Measurements from ENCODE around the gene MED31. TPM values are rescaled to one million over a fixed set of nuclear protein-coding genes. Genes with fewer than 3 reads are reported as not detected.

The MED31 gene
- total and polyA plus RNA-seq, 2 of the 13 experiments (the other 11 are each of a cell fraction or from before 2014, with no cell fraction given) = 19.0 to 20.9 TPM

DNA sequence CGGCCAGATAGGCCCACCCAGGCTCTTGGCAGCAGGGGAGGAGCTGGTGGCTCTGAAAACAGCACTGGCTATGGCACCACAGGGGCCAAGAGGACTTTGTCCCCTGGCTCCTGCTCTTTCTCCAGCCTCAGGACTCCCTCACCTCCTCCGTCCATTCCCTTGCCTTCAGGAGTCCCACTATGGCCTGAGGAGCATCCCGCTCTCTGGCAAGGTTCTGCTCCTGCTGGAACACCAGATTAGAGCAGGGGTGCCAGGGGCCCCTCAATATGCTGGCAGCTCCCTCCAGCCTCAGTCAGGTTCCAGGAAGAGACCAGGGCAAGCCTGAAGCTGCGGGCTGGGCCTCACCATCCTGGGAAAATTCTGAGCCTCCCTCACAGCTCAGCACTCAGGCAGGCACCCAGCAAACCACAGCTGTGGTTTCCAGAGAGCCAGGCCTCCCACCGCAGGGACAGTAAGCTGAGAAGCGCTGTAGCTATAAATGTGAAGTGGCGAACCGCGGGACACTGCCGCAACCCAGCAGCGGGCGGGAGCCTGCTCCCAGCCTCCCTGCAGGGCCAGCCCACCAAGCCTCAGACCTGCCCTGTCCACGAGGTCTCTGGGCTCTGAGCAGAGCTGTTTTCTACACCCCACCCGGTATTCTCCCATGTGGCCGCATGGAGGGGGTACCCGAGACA is 25.9 kb upstream of the MED31 start (continued):
- TF ChIP-seq TBX2 (CRISPR knock-in tag; IDR thresholded peaks at IDR 0.05; ENCODE audit: borderline replicate concordance) (0 out of 2 replicates have a peak, but pooled peaks have one; percentile 14), MATR3 (CRISPR knock-in tag; IDR thresholded peaks at IDR 0.05) (no peak), RFXANK (CRISPR knock-in tag; IDR thresholded peaks at IDR 0.05) (no peak), ZNF232 (CRISPR knock-in tag; IDR thresholded peaks at IDR 0.05; ENCODE audit: borderline replicate concordance) (no peak), ZNF777 (CRISPR knock-in tag; IDR thresholded peaks at IDR 0.05) (no peak), CHD4 (IDR thresholded peaks at IDR 0.05; ENCODE audit: borderline replicate concordance, low read length) (no peak), ZNF710 (CRISPR knock-in tag; IDR thresholded peaks at IDR 0.05; ENCODE audit: borderline replicate concordance) (peak; percentile 61; the same call in 1 of the 2 replicates), ZNF12 (CRISPR knock-in tag; IDR thresholded peaks at IDR 0.05) (no peak), ZNF367 (CRISPR knock-in tag; IDR thresholded peaks at IDR 0.05; ENCODE audit: borderline replicate concordance) (no peak), SIN3B (IDR thresholded peaks at IDR 0.05; ENCODE audit: low read length) (no peak), DMAP1 (CRISPR knock-in tag; IDR thresholded peaks at IDR 0.05) (peak; percentile 36; the same call in 1 of the 2 replicates), ZFP90 (CRISPR knock-in tag; IDR thresholded peaks at IDR 0.05; ENCODE audit: borderline replicate concordance) (no peak), ZEB1 (IDR thresholded peaks at IDR 0.05; ENCODE audit: insufficient replicate concordance, low read depth) (no peak), POLR2A (IDR thresholded peaks at IDR 0.05; ENCODE audit: insufficient read depth in 1 of 2, low read depth in 2 of 2, low read length in 2 of 2) (peak in 1 of 2 experiments; percentile 50; a peak in 1 of 4 replicates), SIX4 (CRISPR knock-in tag; IDR thresholded peaks at IDR 0.05) (0 out of 2 replicates have a peak, but pooled peaks have one; percentile 25), ZNF143 (CRISPR knock-in tag; IDR thresholded peaks at IDR 0.05) (no peak), NCOA1 (CRISPR knock-in tag; IDR thresholded peaks at IDR 0.05) (no peak), HNF4G (IDR thresholded peaks at IDR 0.05; ENCODE audit: borderline replicate concordance, low read depth, low read length) (peak; percentile 65), HNF4G (CRISPR knock-in tag; IDR thresholded peaks at IDR 0.05; ENCODE audit: borderline replicate concordance, low read depth) (peak; percentile 74), ZBTB38 (CRISPR knock-in tag; IDR thresholded peaks at IDR 0.05) (peak; percentile 73; the same call in 1 of the 2 replicates), ZMYM3 (CRISPR knock-in tag; IDR thresholded peaks at IDR 0.05) (0 out of 2 replicates have a peak, but pooled peaks have one; percentile 29), ZSCAN31 (CRISPR knock-in tag; IDR thresholded peaks at IDR 0.05; ENCODE audit: low read depth) (peak; percentile 47; the same call in 1 of the 2 replicates), PTBP1 (IDR thresholded peaks at IDR 0.05; ENCODE audit: low read depth, low read length, poor library complexity, severe bottlenecking) (peak; percentile 65)
- TF ChIP-seq, protein P1, sequence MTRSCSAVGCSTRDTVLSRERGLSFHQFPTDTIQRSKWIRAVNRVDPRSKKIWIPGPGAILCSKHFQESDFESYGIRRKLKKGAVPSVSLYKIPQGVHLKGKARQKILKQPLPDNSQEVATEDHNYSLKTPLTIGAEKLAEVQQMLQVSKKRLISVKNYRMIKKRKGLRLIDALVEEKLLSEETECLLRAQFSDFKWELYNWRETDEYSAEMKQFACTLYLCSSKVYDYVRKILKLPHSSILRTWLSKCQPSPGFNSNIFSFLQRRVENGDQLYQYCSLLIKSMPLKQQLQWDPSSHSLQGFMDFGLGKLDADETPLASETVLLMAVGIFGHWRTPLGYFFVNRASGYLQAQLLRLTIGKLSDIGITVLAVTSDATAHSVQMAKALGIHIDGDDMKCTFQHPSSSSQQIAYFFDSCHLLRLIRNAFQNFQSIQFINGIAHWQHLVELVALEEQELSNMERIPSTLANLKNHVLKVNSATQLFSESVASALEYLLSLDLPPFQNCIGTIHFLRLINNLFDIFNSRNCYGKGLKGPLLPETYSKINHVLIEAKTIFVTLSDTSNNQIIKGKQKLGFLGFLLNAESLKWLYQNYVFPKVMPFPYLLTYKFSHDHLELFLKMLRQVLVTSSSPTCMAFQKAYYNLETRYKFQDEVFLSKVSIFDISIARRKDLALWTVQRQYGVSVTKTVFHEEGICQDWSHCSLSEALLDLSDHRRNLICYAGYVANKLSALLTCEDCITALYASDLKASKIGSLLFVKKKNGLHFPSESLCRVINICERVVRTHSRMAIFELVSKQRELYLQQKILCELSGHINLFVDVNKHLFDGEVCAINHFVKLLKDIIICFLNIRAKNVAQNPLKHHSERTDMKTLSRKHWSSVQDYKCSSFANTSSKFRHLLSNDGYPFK (CRISPR knock-in tag; IDR thresholded peaks at IDR 0.05; ENCODE audit: borderline replicate concordance) = no peak
- TF ChIP-seq, protein P2, sequence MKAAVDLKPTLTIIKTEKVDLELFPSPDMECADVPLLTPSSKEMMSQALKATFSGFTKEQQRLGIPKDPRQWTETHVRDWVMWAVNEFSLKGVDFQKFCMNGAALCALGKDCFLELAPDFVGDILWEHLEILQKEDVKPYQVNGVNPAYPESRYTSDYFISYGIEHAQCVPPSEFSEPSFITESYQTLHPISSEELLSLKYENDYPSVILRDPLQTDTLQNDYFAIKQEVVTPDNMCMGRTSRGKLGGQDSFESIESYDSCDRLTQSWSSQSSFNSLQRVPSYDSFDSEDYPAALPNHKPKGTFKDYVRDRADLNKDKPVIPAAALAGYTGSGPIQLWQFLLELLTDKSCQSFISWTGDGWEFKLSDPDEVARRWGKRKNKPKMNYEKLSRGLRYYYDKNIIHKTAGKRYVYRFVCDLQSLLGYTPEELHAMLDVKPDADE (CRISPR knock-in tag; IDR thresholded peaks at IDR 0.05) = no peak
- TF ChIP-seq, protein P3, sequence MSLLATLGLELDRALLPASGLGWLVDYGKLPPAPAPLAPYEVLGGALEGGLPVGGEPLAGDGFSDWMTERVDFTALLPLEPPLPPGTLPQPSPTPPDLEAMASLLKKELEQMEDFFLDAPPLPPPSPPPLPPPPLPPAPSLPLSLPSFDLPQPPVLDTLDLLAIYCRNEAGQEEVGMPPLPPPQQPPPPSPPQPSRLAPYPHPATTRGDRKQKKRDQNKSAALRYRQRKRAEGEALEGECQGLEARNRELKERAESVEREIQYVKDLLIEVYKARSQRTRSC (CRISPR knock-in tag; IDR thresholded peaks at IDR 0.05; ENCODE audit: low read depth) = no peak

All from HepG2 (cell line).